ENCODE results near the gene EEF1A2. TPM values are rescaled to one million over a fixed set of nuclear protein-coding genes. Genes with fewer than 3 reads are reported as not detected.

Gene EEF1A2
- total RNA-seq, 1 donor from 2014 or later = 55.3 TPM

DNA sequence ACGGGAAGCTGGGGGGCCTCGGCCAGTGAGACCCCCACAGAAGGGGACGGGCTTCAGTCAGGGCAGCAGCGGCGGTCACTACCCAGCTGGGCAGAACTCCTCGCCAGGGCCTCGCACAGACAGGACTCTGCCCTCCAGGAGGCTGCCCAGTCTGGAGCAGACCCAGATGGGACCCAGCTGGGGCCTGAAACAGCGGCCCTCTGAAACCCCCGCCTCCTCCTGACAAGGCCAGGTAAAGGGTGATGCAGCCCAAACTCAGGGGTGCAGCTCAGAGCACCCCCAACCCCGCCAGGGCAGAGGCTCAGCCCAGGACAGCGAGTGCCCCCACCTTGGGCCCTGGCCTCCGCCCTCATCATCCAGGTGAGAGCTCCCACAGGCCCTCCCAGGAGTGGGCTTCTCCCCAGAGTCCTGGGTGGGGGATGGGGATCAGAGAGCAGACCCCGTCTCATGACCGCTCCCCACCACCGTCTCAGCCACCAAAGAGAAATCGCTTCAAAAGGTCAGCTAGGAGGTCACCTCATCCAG, 2.2 kb downstream of the EEF1A2 start:
- TF ChIP-seq, protein P1, sequence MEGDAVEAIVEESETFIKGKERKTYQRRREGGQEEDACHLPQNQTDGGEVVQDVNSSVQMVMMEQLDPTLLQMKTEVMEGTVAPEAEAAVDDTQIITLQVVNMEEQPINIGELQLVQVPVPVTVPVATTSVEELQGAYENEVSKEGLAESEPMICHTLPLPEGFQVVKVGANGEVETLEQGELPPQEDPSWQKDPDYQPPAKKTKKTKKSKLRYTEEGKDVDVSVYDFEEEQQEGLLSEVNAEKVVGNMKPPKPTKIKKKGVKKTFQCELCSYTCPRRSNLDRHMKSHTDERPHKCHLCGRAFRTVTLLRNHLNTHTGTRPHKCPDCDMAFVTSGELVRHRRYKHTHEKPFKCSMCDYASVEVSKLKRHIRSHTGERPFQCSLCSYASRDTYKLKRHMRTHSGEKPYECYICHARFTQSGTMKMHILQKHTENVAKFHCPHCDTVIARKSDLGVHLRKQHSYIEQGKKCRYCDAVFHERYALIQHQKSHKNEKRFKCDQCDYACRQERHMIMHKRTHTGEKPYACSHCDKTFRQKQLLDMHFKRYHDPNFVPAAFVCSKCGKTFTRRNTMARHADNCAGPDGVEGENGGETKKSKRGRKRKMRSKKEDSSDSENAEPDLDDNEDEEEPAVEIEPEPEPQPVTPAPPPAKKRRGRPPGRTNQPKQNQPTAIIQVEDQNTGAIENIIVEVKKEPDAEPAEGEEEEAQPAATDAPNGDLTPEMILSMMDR (IDR thresholded peaks at IDR 0.05; ENCODE audit: partially characterized antibody, unreplicated experiment) = no peak
- Mint-ChIP-seq H3K9me3 (ENCODE audit: unreplicated experiment) (peaks cover 4% of the 10 kb centered on the region), H3K36me3 (ENCODE audit: unreplicated experiment) (peaks cover 11% of the 10 kb centered on the region), H3K27ac (ENCODE audit: unreplicated experiment) (no peak overlapping the region), H3K4me1 (ENCODE audit: low read depth, unreplicated experiment) (peaks cover 2% of the 10 kb centered on the region), H3K27me3 (ENCODE audit: unreplicated experiment) (peaks cover 4% of the 10 kb centered on the region), H3K4me3 (ENCODE audit: unreplicated experiment) (no peak overlapping the region)
- DNase-seq = peak; percentile 24

DNA sequence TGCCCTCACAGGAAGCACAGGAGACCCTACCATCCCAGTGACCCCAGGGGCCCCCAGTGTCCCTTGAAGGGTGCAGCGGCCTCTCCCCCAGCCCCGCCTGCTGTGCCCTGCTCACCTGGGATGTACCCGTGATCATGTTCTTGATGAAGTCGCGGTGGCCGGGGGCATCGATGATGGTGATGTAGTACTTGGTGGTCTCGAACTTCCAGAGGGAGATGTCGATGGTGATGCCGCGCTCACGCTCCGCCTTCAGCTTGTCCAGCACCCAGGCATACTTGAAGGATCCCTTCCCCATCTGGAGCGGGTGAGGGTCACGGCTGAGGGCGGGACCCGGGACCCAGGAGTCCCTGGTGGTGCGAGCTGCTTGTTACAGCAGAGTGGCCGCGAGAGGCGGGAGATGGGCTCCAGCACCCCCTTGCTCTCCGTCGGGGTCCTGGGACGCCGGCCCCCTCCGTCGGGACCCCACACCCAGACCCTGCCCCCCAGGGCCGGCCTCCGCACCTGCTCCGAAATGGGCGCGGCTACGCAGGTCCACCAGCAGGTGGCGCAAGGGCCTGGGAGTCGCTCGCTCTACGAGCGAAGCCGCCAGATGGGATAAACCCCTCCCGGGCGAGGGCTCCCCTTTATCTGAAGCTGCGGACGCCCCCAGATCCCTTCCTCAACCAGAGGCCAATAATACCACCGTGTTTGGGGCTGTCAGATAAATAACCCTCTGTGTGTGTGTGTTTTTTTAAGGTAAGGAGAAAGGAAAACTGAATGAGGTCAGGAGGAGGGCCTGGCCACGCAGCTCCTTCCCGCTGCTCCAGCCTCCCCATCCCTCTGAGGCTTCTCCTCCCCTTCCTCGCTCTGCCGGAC, 2.9 kb downstream of the EEF1A2 start:
- Mint-ChIP-seq H3K36me3 (ENCODE audit: unreplicated experiment) (peaks cover 14% of the 10 kb centered on the region), H3K27ac (ENCODE audit: unreplicated experiment) (no peak overlapping the region), H3K27me3 (ENCODE audit: unreplicated experiment) (peaks cover 5% of the 10 kb centered on the region), H3K4me3 (ENCODE audit: unreplicated experiment) (peak overlapping the region; percentile 57), H3K9me3 (ENCODE audit: unreplicated experiment) (peaks cover 4% of the 10 kb centered on the region), H3K4me1 (ENCODE audit: low read depth, unreplicated experiment) (no peaks in the 10 kb centered on the region)
- peak; percentile 84 for DNase-seq
- TF ChIP-seq, protein P1 (IDR thresholded peaks at IDR 0.05; ENCODE audit: partially characterized antibody, unreplicated experiment) = peak; percentile 99

DNA sequence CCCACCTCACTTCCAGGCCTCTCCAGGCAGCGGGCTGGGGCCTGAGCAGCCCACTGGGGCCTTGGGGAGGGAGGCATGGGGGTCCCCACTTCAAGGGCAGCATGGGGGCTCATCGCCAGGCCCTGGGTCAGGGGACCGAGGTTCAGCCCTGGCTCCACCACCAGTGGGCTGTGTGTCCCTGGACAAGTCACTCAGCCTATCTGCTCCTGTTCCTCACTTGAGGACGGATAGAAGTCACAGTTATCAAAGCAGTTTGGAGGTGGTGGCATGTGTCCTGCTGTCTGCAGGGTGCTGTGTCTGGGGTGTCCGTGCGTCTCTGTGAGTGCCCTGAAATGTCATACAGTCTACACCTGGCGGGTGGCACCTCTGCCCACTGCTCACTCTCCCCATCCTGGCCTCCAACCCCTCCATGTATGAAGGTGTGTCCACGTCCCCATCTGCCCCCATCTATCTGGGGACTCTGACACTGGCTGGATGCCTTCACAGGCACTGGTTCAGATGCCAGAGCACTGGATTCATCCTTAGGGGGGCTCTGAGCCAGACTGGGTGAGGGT, 3.6 kb downstream of the EEF1A2 start:
- H3K9me3 Mint-ChIP-seq (ENCODE audit: unreplicated experiment) = peaks cover 4% of the 10 kb centered on the region
- H3K4me3 Mint-ChIP-seq (ENCODE audit: unreplicated experiment) = no peak overlapping the region
- no peaks in the 10 kb centered on the region for H3K4me1 Mint-ChIP-seq (ENCODE audit: low read depth, unreplicated experiment)
- peaks cover 14% of the 10 kb centered on the region for H3K36me3 Mint-ChIP-seq (ENCODE audit: unreplicated experiment)
- DNase-seq = no peak
- H3K27me3 Mint-ChIP-seq (ENCODE audit: unreplicated experiment) = peaks cover 5% of the 10 kb centered on the region
- no peak overlapping the region for H3K27ac Mint-ChIP-seq (ENCODE audit: unreplicated experiment)
- TF ChIP-seq, protein P1 (IDR thresholded peaks at IDR 0.05; ENCODE audit: partially characterized antibody, unreplicated experiment) = no peak

DNA sequence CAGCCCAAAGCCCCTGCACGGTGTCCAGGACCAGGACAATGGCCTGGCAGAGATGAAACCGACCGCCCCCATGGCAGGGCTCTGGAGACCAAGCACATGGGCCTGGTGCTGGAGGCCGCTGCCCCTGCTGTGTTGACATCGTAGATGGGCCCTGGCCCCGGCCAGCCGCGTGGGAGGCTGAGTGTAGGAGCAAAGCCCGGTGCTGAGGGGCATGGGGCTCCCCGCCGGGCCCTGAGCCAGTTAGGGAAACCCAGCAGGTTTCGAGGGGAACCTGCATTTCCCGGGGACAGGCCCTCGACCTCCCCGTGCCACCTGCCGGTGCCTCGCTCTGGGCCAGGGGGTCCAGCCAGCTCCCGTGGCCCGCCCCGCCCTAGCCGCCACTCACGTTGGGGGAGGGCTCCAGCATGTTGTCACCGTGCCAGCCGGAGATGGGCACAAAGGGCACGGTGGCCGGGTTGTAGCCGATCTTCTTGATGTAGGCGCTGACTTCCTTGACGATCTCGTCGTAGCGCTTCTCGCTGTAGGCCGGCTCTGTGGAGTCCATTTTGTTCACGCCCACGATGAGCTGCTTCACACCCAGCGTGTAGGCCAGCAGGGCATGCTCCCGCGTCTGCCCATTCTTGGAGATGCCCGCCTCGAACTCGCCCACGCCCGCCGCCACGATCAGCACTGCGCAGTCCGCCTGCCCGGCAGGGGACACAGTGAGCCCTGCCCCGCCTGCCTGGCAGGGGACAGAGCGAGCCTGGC, 4.3 kb downstream of the EEF1A2 start:
- Mint-ChIP-seq H3K27me3 (ENCODE audit: unreplicated experiment) (peaks cover 8% of the 10 kb centered on the region), H3K4me3 (ENCODE audit: unreplicated experiment) (no peak overlapping the region), H3K9me3 (ENCODE audit: unreplicated experiment) (peaks cover 4% of the 10 kb centered on the region), H3K27ac (ENCODE audit: unreplicated experiment) (no peak overlapping the region), H3K36me3 (ENCODE audit: unreplicated experiment) (peaks cover 14% of the 10 kb centered on the region), H3K4me1 (ENCODE audit: low read depth, unreplicated experiment) (no peaks in the 10 kb centered on the region)
- DNase-seq = peak; percentile 25
- TF ChIP-seq, protein P1 (IDR thresholded peaks at IDR 0.05; ENCODE audit: partially characterized antibody, unreplicated experiment) = no peak

All from glutamatergic neuron (in vitro differentiated cells).